ENCODE data around the gene CARS1. TPM values are rescaled to one million over a fixed set of nuclear protein-coding genes. Genes with fewer than 3 reads are reported as not detected.
A peak's percentile ranks its signal among the peaks of the same experiment; 100 is the strongest.

Gene CARS1
- total and polyA plus RNA-seq, 9 of the 15 experiments (the other 6 are each of a cell fraction or from before 2014, with no cell fraction given), result 14.4 to 106 (median 73.6) TPM

DNA sequence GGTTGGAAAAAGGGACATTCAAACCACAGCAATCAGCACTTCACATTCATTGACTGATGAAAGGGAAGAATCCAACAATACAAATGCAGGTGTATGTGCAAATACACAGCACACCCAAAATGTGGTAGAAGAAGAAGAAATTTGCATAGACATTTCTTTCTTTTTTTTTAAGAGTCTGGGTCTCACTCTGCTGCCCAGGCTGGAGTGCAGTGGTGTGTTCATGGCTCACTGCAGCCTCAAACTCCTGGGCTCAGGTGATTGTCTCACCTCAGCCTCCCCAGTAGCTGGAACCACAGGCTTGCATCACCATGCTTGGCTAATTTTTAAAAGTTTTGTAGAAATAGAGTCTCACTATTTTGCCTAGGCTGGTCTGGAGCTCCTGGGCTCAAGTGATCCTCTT, 21.9 kb downstream of the CARS1 start:
- Histone ChIP-seq H4K20me1 (replicated peaks; ENCODE audit: control insufficient read depth, insufficient read depth, low read length) (peaks cover 7% of the 10 kb centered on the region; the same call in 1 of the 2 replicates), H2AFZ (ENCODE audit: low read depth, low read length) (no peak overlapping the region), H3K9ac (ENCODE audit: insufficient read depth in 1 of 2, low read depth in 2 of 2, low read length in 2 of 2) (no peak overlapping the region), H3K36me3 (ENCODE audit: control insufficient read depth, insufficient read depth, low read length) (peaks cover 78% of the 10 kb centered on the region), H3K4me1 (replicated peaks in 1 of 2; ENCODE audit: control insufficient read depth in 2 of 2, insufficient read depth in 2 of 2, low read length in 2 of 2) (peaks cover 0 to 1% of the 10 kb centered on the region in 2 experiments; a peak in 2 of 5 replicates), H3K9me3 (replicated peaks; ENCODE audit: control insufficient read depth, insufficient read depth, low read depth, low read length) (no peaks in the 10 kb centered on the region), H3K9me1 (ENCODE audit: control insufficient read depth, insufficient read depth, low read length) (no peaks in the 10 kb centered on the region), H3K27ac (ENCODE audit: extremely low read depth, low read depth, low read length) (no peak overlapping the region), H3K4me3 (no peak overlapping the region), H3K4me2 (ENCODE audit: insufficient read depth, low read length) (no peak overlapping the region), H3K79me2 (ENCODE audit: control insufficient read depth, insufficient read depth, low read length) (no peaks in the 10 kb centered on the region), H3K27me3 (ENCODE audit: control insufficient read depth in 2 of 2, insufficient read depth in 2 of 2, low read length in 2 of 2) (no peaks in the 10 kb centered on the region)
- CTCF ChIA-PET (ENCODE audit: low intra/inter-chr PET ratio), result interaction anchor here (1.0 kb wide), 1 partner anchor 57 kb away, joined by 5 read pairs; no protein-coding TSS in a partner anchor
- ATAC-seq (no peak), FAIRE-seq (no peak), DNase-seq (ENCODE audit: extremely low read depth in 1 of 4, low spot score in 3 of 4) (no peak)
- no peak for TF ChIP-seq BRD4 (IDR thresholded peaks at IDR 0.05)
- no peak for TF ChIP-seq ZNF165 (CRISPR knock-in tag; IDR thresholded peaks at IDR 0.05; ENCODE audit: borderline replicate concordance)
- no peak for TF ChIP-seq ZNF23 (CRISPR knock-in tag; IDR thresholded peaks at IDR 0.05)
- intact Hi-C loops (cut with micrococcal nuclease) (loop anchor here (5.0 kb wide), 1 partner anchor 177 kb away; no protein-coding TSS in a partner anchor), in situ Hi-C loops (cut with MboI) (no loop called here)
- POLR2A ChIA-PET, result interaction anchor here (0.6 to 1.2 kb wide), 4 partner anchors 9 to 120 kb away, joined by 3 read pairs; no protein-coding TSS in a partner anchor
- no TSS peak for BruUV-seq (replicated peaks)

GRCh38 chr11:3030289-3031070, 26.7 kb downstream of the CARS1 start:
- BruUV-seq (replicated peaks), result no TSS peak
- TF ChIP-seq, protein P1, sequence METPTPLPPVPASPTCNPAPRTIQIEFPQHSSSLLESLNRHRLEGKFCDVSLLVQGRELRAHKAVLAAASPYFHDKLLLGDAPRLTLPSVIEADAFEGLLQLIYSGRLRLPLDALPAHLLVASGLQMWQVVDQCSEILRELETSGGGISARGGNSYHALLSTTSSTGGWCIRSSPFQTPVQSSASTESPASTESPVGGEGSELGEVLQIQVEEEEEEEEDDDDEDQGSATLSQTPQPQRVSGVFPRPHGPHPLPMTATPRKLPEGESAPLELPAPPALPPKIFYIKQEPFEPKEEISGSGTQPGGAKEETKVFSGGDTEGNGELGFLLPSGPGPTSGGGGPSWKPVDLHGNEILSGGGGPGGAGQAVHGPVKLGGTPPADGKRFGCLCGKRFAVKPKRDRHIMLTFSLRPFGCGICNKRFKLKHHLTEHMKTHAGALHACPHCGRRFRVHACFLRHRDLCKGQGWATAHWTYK (CRISPR knock-in tag; IDR thresholded peaks at IDR 0.05), result no peak
- TF ChIP-seq POLR2G (IDR thresholded peaks at IDR 0.05; ENCODE audit: low read depth, low read length) (peak; percentile 30; the same call in 1 of the 2 replicates), RBFOX2 (IDR thresholded peaks at IDR 0.05; ENCODE audit: low read depth, low read length) (0 out of 2 replicates have a peak, but pooled peaks have one; percentile 16)
- Histone ChIP-seq H3K27ac (ENCODE audit: extremely low read depth, low read depth, low read length) (no peak overlapping the region), H3K4me2 (ENCODE audit: insufficient read depth, low read length) (no peak overlapping the region), H3K9me3 (replicated peaks; ENCODE audit: control insufficient read depth, insufficient read depth, low read depth, low read length) (no peaks in the 10 kb centered on the region), H3K4me1 (replicated peaks in 1 of 2; ENCODE audit: control insufficient read depth in 2 of 2, insufficient read depth in 2 of 2, low read length in 2 of 2) (peaks cover 0 to 3% of the 10 kb centered on the region in 2 experiments; a peak in 1 of 5 replicates), H3K36me3 (ENCODE audit: control insufficient read depth, insufficient read depth, low read length) (peaks cover 69% of the 10 kb centered on the region), H3K9ac (ENCODE audit: insufficient read depth in 1 of 2, low read depth in 2 of 2, low read length in 2 of 2) (peak overlapping the region in 1 of 2 experiments; percentile 50; a peak in 1 of 4 replicates), H3K4me3 (no peak overlapping the region), H3K79me2 (ENCODE audit: control insufficient read depth, insufficient read depth, low read length) (no peaks in the 10 kb centered on the region), H3K27me3 (ENCODE audit: control insufficient read depth in 2 of 2, insufficient read depth in 2 of 2, low read length in 2 of 2) (no peaks in the 10 kb centered on the region), H4K20me1 (replicated peaks; ENCODE audit: control insufficient read depth, insufficient read depth, low read length) (no peaks in the 10 kb centered on the region; the same call in 1 of the 2 replicates), H3K9me1 (ENCODE audit: control insufficient read depth, insufficient read depth, low read length) (no peaks in the 10 kb centered on the region), H2AFZ (ENCODE audit: low read depth, low read length) (no peak overlapping the region)
- ChIA-PET POLR2A (interaction anchor here (0.7 to 0.9 kb wide), 2 partner anchors 9 to 20 kb away, joined by 3 read pairs; no protein-coding TSS in a partner anchor), CTCF (ENCODE audit: low intra/inter-chr PET ratio) (no interaction called here)
- in situ Hi-C loops (cut with MboI) (no loop called here), intact Hi-C loops (cut with micrococcal nuclease) (no loop called here)
- DNase-seq (ENCODE audit: extremely low read depth in 1 of 4, low spot score in 3 of 4) (no peak), ATAC-seq (no peak), FAIRE-seq (no peak)
- 80% methylated on average over 18 of the region's 18 CpGs for WGBS (ENCODE audit: insufficient coverage, low coverage, missing lambda C conversion rate)
